ENCODE results near the gene FUBP1. TPM values are rescaled to one million over a fixed set of nuclear protein-coding genes. Genes with fewer than 3 reads are reported as not detected.
"Not testable (repeated sequence)": the region's sequence is repeated elsewhere in the genome, so short reads cannot be mapped to it uniquely, and the experiment has no call there.

The FUBP1 gene
- total RNA-seq, 4 donors from 2014 or later = 25.6 to 64.3 (median 47.8) TPM

DNA sequence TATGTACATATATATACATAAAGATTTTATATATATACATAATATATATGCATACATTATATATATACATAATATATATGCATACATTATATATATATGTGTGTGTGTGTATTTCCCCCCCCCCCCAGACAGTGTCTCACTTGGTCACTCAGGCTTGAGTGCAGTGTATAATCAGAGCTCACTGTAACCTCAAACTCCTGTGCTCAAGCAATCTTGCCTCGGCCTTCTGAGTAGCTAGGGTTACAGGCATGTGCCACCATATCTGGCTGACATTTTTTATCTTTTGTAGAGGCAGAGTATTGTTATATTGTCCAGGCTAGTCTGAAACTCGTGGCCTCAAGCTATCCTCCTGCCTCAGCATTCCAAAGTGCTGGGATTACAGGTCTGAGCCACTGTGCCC is 9.0 kb upstream of the FUBP1 start:
- peak in 1 of 2 donors; percentile 23 for ATAC-seq
- intact Hi-C loops (cut with DNase I; ENCODE audit: low total_unique reads) = no loop called here
- in situ Hi-C loops (cut with MboI; ENCODE audit: low sequenced_read_pairs in 4 of 4) = loop anchor here in 3 of 4 donors (10.0 to 25.0 kb wide), 3 partner anchors 124 to 624 kb away; partner anchors contain the start of gene IFI44L (in 1 of the 3)
- no peak for TF ChIP-seq POLR2A (IDR thresholded peaks at IDR 0.05)
- TF ChIP-seq, protein P1, sequence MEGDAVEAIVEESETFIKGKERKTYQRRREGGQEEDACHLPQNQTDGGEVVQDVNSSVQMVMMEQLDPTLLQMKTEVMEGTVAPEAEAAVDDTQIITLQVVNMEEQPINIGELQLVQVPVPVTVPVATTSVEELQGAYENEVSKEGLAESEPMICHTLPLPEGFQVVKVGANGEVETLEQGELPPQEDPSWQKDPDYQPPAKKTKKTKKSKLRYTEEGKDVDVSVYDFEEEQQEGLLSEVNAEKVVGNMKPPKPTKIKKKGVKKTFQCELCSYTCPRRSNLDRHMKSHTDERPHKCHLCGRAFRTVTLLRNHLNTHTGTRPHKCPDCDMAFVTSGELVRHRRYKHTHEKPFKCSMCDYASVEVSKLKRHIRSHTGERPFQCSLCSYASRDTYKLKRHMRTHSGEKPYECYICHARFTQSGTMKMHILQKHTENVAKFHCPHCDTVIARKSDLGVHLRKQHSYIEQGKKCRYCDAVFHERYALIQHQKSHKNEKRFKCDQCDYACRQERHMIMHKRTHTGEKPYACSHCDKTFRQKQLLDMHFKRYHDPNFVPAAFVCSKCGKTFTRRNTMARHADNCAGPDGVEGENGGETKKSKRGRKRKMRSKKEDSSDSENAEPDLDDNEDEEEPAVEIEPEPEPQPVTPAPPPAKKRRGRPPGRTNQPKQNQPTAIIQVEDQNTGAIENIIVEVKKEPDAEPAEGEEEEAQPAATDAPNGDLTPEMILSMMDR (IDR thresholded peaks at IDR 0.05 in 4 of 5, conservative IDR thresholded peaks at IDR 0.05 in 1 of 5) = no peak
- Histone ChIP-seq H3K4me3 (no peak overlapping the region), H3K27ac (no peak overlapping the region), H3K4me1 (peaks cover 30 to 37% of the 10 kb centered on the region in 2 donors), H3K9me3 (no peaks in the 10 kb centered on the region), H3K27me3 (no peaks in the 10 kb centered on the region), H3K36me3 (peaks cover 0 to 2% of the 10 kb centered on the region in 2 donors)
- no peak for DNase-seq

DNA sequence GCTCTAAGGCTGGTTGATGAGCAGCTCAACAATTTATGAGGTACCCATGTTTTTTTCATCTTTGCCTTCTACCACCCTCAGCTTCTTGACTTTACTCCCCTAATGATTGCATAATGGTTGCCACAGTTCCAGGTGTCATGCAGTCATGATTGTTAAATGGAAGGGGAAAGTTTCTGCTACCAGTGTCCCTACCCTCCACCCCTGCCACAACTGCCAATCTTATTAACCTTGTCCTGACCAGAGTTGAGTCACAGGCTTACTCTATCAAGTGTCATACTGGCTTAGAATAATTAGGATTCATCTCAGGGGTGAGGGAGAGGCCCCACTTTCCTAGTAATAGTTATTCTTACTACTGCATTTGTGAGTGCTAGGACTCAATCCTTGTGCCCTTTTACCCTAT is 7.9 kb upstream of the FUBP1 start:
- no peak overlapping the region for H3K27ac ChIP-seq
- no peak for ATAC-seq
- intact Hi-C loops (cut with DNase I; ENCODE audit: low total_unique reads) = no loop called here

DNA sequence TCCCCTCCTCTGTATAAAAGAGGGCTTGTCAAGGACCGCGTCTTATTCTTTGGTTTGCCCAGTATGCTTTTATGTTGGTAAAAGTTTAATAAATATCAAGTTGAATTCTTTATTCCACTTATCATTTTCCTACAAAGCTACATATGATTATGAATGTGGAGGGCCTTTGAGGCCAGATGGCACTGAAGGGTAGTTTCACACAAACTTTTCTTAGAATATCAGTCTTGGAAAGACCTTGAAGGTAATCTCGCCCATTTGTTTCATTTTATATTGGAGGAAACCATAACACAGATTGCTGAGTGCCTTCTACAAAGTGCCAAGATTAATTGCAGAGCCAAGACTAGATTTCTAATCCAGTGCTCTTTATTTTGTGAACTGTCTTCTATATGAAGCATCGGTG is 5.8 kb upstream of the FUBP1 start:
- in situ Hi-C loops (cut with MboI; ENCODE audit: low sequenced_read_pairs in 4 of 4) (loop anchor here in 3 of 4 donors (10.0 to 25.0 kb wide), 3 partner anchors 128 to 628 kb away; partner anchors contain the start of gene IFI44L (in 1 of the 3)), intact Hi-C loops (cut with DNase I; ENCODE audit: low total_unique reads) (no loop called here)
- Histone ChIP-seq H3K4me3 (no peak overlapping the region), H3K9me3 (no peaks in the 10 kb centered on the region), H3K27me3 (no peaks in the 10 kb centered on the region), H3K4me1 (peaks cover 47 to 59% of the 10 kb centered on the region in 2 donors), H3K36me3 (no peaks in the 10 kb centered on the region), H3K27ac (peak overlapping the region; percentile 24 to 65 (median 35))
- TF ChIP-seq, protein P1 (IDR thresholded peaks at IDR 0.05 in 4 of 5, conservative IDR thresholded peaks at IDR 0.05 in 1 of 5) = no peak
- no peak for TF ChIP-seq POLR2A (IDR thresholded peaks at IDR 0.05)
- ATAC-seq = no peak
- no peak for DNase-seq

More for the DNA sequence above, 7.9 kb upstream of the FUBP1 start:
- Histone ChIP-seq H3K27me3 (no peaks in the 10 kb centered on the region), H3K36me3 (no peaks in the 10 kb centered on the region), H3K9me3 (no peaks in the 10 kb centered on the region), H3K4me1 (peaks cover 35 to 40% of the 10 kb centered on the region in 2 donors), H3K4me3 (no peak overlapping the region)
- DNase-seq = no peak
- TF ChIP-seq POLR2A (IDR thresholded peaks at IDR 0.05) = no peak
- TF ChIP-seq, protein P1 (IDR thresholded peaks at IDR 0.05 in 4 of 5, conservative IDR thresholded peaks at IDR 0.05 in 1 of 5) = no peak
- in situ Hi-C loops (cut with MboI; ENCODE audit: low sequenced_read_pairs in 4 of 4) = loop anchor here in 3 of 4 donors (10.0 to 25.0 kb wide), 3 partner anchors 125 to 625 kb away; partner anchors contain the start of gene IFI44L (in 1 of the 3)

DNA sequence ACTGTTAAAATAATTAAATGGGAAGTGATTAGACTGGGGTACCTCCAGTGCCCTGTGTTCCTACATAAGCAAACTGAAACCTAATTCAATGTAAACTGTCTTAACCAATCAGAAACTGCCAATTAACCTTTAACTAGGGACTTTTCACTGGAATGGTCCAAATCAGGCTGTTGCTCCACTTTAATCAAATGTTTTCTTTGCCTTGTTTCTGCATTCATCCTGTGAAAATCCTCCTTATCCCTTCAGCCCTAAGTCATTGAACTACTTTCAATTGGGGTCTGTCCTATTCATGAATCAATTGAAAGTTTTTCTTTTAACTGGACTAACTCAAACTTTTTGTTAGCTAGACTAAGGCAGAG is 5.1 kb upstream of the FUBP1 start:
- Histone ChIP-seq H3K4me3 (no peak overlapping the region), H3K36me3 (no peaks in the 10 kb centered on the region), H3K27me3 (no peaks in the 10 kb centered on the region), H3K4me1 (peaks cover 47 to 59% of the 10 kb centered on the region in 2 donors), H3K9me3 (no peaks in the 10 kb centered on the region), H3K27ac (peak overlapping the region in 3 of 4 donors; percentile 6 to 27 (median 24))
- intact Hi-C loops (cut with DNase I; ENCODE audit: low total_unique reads) = no loop called here
- DNase-seq (no peak), ATAC-seq (no peak)
- in situ Hi-C loops (cut with MboI; ENCODE audit: low sequenced_read_pairs in 4 of 4) = loop anchor here in 3 of 4 donors (10.0 to 25.0 kb wide), 3 partner anchors 128 to 628 kb away; partner anchors contain the start of gene IFI44L (in 1 of the 3)
- TF ChIP-seq, protein P1 (IDR thresholded peaks at IDR 0.05 in 4 of 5, conservative IDR thresholded peaks at IDR 0.05 in 1 of 5) = no peak
- no peak for TF ChIP-seq POLR2A (IDR thresholded peaks at IDR 0.05)

DNA sequence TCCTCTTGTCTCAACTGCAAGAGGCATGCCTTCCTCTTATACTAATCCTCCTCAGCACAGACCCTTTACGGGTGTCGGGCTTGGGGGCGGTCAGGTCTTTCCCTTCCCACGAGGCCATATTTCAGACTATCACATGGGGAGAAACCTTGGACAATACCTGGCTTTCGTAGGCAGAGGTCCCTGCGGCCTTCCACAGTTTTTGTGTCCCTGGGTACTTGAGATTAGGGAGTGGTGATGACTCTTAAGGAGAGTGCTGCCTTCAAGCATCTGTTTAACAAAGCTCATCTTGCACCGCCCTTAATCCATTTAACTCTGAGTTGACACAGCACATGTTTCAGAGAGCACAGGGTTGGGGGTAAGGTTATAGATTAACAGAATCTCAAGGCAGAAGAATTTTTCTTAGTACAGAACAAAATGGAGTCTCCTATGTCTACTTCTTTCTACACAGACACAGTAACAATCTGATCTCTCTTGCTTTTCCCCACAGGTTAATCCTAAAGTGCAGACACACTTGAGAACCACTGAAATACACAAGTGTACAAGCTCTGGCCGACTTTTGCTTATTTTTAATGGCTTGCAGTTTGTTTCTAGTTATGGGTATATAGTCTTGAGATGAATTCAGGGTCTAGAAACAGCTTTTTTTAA is 4.6 kb upstream of the FUBP1 start:
- H3K9me3 ChIP-seq; H3K36me3 ChIP-seq; H3K4me3 ChIP-seq; ATAC-seq; intact Hi-C loops (cut with DNase I; ENCODE audit: low total_unique reads); H3K27me3 ChIP-seq; DNase-seq: not testable (repeated sequence)
- Histone ChIP-seq H3K4me1 (peaks cover 47 to 59% of the 10 kb centered on the region in 2 donors), H3K27ac (peak overlapping the region in 3 of 4 donors; percentile 6 to 27 (median 24))
- in situ Hi-C loops (cut with MboI; ENCODE audit: low sequenced_read_pairs in 4 of 4) = loop anchor here in 3 of 4 donors (10.0 to 25.0 kb wide), 3 partner anchors 129 to 629 kb away; partner anchors contain the start of gene IFI44L (in 1 of the 3)
